A549 (cell line): ENCODE data around the gene IFI27L1.

Experiments used
- MYC ChIP-seq: IDR thresholded peaks from 2 replicates; pipeline ENCODE4 v1.6.1; 2012; ENCODE audit warnings: mild to moderate bottlenecking, inconsistent platforms, low read length, improper control_type of control experiment, borderline replicate concordance
- TF ChIP-seq, protein P1 (sequence below): fragments of >200 bp; sonication (Bioruptor Twin); formaldehyde crosslinking; IDR thresholded peaks from 3 replicates; pipeline ENCODE4 v1.5.1; 2016

GRCh38 chr14:94129758-94130414, 48.8 kb downstream of the IFI27L1 start:
- TF ChIP-seq MYC: no peak
- TF ChIP-seq, protein P1, sequence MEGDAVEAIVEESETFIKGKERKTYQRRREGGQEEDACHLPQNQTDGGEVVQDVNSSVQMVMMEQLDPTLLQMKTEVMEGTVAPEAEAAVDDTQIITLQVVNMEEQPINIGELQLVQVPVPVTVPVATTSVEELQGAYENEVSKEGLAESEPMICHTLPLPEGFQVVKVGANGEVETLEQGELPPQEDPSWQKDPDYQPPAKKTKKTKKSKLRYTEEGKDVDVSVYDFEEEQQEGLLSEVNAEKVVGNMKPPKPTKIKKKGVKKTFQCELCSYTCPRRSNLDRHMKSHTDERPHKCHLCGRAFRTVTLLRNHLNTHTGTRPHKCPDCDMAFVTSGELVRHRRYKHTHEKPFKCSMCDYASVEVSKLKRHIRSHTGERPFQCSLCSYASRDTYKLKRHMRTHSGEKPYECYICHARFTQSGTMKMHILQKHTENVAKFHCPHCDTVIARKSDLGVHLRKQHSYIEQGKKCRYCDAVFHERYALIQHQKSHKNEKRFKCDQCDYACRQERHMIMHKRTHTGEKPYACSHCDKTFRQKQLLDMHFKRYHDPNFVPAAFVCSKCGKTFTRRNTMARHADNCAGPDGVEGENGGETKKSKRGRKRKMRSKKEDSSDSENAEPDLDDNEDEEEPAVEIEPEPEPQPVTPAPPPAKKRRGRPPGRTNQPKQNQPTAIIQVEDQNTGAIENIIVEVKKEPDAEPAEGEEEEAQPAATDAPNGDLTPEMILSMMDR: no peak
